Measurements from ENCODE around the gene COL15A1.

Gene COL15A1

DNA sequence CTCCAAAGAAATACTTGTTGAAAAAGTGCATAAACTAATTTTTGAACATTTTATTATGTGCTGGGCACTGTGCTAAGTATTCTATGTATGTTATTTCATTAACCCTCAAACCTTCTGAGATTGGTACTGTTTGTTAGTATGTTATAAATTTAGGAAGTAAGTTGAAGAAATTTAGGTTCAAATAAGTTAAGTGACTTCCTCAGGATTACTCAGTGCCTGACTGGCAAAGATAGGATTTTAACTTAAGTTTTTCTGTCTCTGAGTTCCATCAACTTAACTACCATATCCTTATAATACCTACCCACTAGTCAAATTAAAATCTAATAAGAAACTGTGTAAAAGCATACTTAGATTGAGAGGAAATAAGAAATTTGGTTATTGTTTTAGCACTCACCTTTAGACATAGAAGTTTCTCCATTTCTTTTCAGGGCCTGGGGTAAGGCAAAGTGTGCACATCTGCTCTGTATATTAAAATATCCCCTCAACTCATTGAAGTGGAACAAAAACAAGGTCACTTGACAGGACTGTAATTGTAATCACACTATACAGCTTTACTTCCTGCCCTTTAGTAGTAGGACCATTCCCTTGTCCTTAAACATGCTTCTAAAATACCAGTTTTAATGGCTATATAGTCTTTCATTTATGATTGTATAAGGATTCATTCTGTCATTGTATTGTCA lies 176.4 kb downstream of the COL15A1 start:
- DNase-seq, result no peak
